ENCODE results near the gene NCOR2.
"Not testable (repeated sequence)": the region's sequence is repeated elsewhere in the genome, so short reads cannot be mapped to it uniquely, and the experiment has no call there.

NCOR2 gene

GRCh38 chr12:124603100-124603541, 35.7 kb upstream of the NCOR2 start:
- DNase-seq = no peak

- no peak for DNase-seq
Observed at GRCh38 chr12:124601706-124602105, 34.3 kb upstream of the NCOR2 start.

- no peak for DNase-seq
Observed at GRCh38 chr12:124599074-124599999, 31.9 kb upstream of the NCOR2 start.

- no peak for DNase-seq
Observed at GRCh38 chr12:124597041-124597440, 29.6 kb upstream of the NCOR2 start.

GRCh38 chr12:124595444-124595843, 28.0 kb upstream of the NCOR2 start:
- DNase-seq = no peak

- no peak for DNase-seq
Observed at GRCh38 chr12:124594851-124595250, 27.4 kb upstream of the NCOR2 start.

GRCh38 chr12:124593851-124594401, 26.5 kb upstream of the NCOR2 start:
- DNase-seq = no peak

- no peak for DNase-seq
Observed at GRCh38 chr12:124593176-124593575, 25.8 kb upstream of the NCOR2 start.

GRCh38 chr12:124592481-124593160, 25.2 kb upstream of the NCOR2 start:
- no peak for DNase-seq

- DNase-seq = no peak
Observed at GRCh38 chr12:124592050-124592449, 24.6 kb upstream of the NCOR2 start.

GRCh38 chr12:124590447-124590846, 23.0 kb upstream of the NCOR2 start:
- no peak for DNase-seq

- DNase-seq = no peak
Observed at GRCh38 chr12:124588751-124589267, 21.4 kb upstream of the NCOR2 start.

- no peak for DNase-seq
Observed at GRCh38 chr12:124588018-124588634, 20.7 kb upstream of the NCOR2 start.

GRCh38 chr12:124586756-124587155, 19.3 kb upstream of the NCOR2 start:
- DNase-seq = no peak

- not testable (repeated sequence) for DNase-seq
Observed at GRCh38 chr12:124584494-124584893, 17.1 kb upstream of the NCOR2 start.

GRCh38 chr12:124583854-124584253, 16.4 kb upstream of the NCOR2 start:
- DNase-seq = no peak

GRCh38 chr12:124582108-124582424, 14.7 kb upstream of the NCOR2 start:
- no peak for DNase-seq

- no peak for DNase-seq
Observed at GRCh38 chr12:124581307-124582107, 14.1 kb upstream of the NCOR2 start.

- no peak for DNase-seq
Observed at GRCh38 chr12:124579921-124580517, 12.6 kb upstream of the NCOR2 start.

- DNase-seq = no peak
Observed at GRCh38 chr12:124578854-124579253, 11.4 kb upstream of the NCOR2 start.

GRCh38 chr12:124578445-124578844, 11.0 kb upstream of the NCOR2 start:
- DNase-seq = no peak
